Tibial nerve (tissue), 4 donors: ENCODE results near the gene FBXO4.

Experiments
- EP300 ChIP-seq, 2 donors: sonication (generic); formaldehyde crosslinking; IDR thresholded peaks; one replicate each; pipeline ENCODE4 v1.6.1; 2017; ENCODE audit warnings: antibody characterized with exemption in 2 of 2, mild to moderate bottlenecking in 1 of 2
- POLR2A ChIP-seq, 2 donors: fragments of 450-650 bp; IDR thresholded peaks; one replicate each; pipeline ENCODE4 v1.6.1; 2017; ENCODE audit warnings: antibody characterized with exemption in 2 of 2, mild to moderate bottlenecking in 2 of 2, moderate library complexity in 2 of 2
- TF ChIP-seq, protein P1 (sequence below), 5 experiments: fragments of 200-600 bp in 3 of 5; fragments of 450-650 bp in 2 of 5; sonication (generic) in 3 of 5; IDR thresholded peaks; one replicate each; pipeline ENCODE4 v1.5.1; 2016 to 2019; ENCODE audit warnings: antibody characterized with exemption in 5 of 5, mild to moderate bottlenecking in 3 of 5, moderate library complexity in 2 of 5

DNA sequence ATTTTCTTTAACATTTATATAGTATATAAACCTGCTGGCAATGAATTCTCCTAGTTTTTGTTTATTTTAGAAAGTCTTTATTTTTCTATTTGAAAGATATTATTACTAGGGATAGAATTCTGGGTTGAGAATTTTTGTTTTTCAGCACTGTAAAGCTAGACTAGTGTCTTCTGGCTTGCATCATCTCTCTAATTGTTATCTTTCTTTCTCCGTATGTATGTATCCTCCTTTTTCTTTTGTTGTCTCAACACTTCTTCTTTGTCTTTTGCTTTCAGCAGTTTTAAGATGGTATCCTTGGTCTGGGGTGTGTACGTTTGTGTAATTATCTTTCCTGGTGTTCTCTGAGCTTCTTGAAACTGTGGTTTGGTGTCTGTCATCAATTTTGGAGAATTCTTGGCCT, 48.8 kb downstream of the FBXO4 start:
- TF ChIP-seq POLR2A (IDR thresholded peaks at IDR 0.05): no peak
- TF ChIP-seq, protein P1, sequence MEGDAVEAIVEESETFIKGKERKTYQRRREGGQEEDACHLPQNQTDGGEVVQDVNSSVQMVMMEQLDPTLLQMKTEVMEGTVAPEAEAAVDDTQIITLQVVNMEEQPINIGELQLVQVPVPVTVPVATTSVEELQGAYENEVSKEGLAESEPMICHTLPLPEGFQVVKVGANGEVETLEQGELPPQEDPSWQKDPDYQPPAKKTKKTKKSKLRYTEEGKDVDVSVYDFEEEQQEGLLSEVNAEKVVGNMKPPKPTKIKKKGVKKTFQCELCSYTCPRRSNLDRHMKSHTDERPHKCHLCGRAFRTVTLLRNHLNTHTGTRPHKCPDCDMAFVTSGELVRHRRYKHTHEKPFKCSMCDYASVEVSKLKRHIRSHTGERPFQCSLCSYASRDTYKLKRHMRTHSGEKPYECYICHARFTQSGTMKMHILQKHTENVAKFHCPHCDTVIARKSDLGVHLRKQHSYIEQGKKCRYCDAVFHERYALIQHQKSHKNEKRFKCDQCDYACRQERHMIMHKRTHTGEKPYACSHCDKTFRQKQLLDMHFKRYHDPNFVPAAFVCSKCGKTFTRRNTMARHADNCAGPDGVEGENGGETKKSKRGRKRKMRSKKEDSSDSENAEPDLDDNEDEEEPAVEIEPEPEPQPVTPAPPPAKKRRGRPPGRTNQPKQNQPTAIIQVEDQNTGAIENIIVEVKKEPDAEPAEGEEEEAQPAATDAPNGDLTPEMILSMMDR (IDR thresholded peaks at IDR 0.05): no peak
- TF ChIP-seq EP300 (IDR thresholded peaks at IDR 0.05): no peak
